ENCODE data around the gene SPAG16.
"Not testable (repeated sequence)": the region's sequence is repeated elsewhere in the genome, so short reads cannot be mapped to it uniquely, and the experiment has no call there.

The SPAG16 gene

GRCh38 chr2:213703406-213704098, 419.3 kb downstream of the SPAG16 start:
- no peak overlapping the region for H3K27ac Mint-ChIP-seq
- no peaks in the 10 kb centered on the region for H3K36me3 Mint-ChIP-seq (ENCODE audit: low read depth)
- no peaks in the 10 kb centered on the region for H3K27me3 Mint-ChIP-seq (ENCODE audit: low read depth)
- H3K9me3 Mint-ChIP-seq: no peaks in the 10 kb centered on the region
- H3K4me1 Mint-ChIP-seq (ENCODE audit: low read depth): no peaks in the 10 kb centered on the region
- no peak overlapping the region for H3K4me3 Mint-ChIP-seq

GRCh38 chr2:213710164-213710563, 425.9 kb downstream of the SPAG16 start:
- H3K4me3 Mint-ChIP-seq: no peak overlapping the region
- H3K36me3 Mint-ChIP-seq (ENCODE audit: low read depth): no peaks in the 10 kb centered on the region
- H3K27me3 Mint-ChIP-seq (ENCODE audit: low read depth): no peaks in the 10 kb centered on the region
- no peak overlapping the region for H3K27ac Mint-ChIP-seq
- H3K9me3 Mint-ChIP-seq: no peaks in the 10 kb centered on the region
- no peaks in the 10 kb centered on the region for H3K4me1 Mint-ChIP-seq (ENCODE audit: low read depth)

DNA sequence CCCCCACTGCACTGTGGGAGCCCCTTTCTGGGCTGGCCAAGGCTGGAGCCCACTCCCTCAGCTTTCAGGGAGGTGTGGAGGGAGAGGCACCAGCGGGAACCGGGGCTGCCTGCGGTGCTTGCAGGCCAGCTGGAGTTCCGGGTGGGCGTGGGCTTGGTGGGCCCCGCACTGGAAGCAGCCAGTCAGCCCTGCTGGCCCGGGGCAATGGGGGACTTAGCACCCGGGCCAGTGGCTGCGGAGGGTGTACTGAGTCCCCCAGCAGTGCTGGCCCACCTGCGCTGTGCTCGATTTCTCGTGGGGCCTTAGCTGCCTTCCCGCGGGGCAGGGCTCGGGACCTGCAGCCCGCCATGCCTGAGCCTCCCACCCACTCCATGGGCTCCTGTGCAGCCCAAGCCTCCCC, 434.1 kb downstream of the SPAG16 start:
- not testable (repeated sequence) for H3K4me3 Mint-ChIP-seq; H3K36me3 Mint-ChIP-seq (ENCODE audit: low read depth); H3K4me1 Mint-ChIP-seq (ENCODE audit: low read depth); H3K27ac Mint-ChIP-seq; H3K27me3 Mint-ChIP-seq (ENCODE audit: low read depth); H3K9me3 Mint-ChIP-seq

DNA sequence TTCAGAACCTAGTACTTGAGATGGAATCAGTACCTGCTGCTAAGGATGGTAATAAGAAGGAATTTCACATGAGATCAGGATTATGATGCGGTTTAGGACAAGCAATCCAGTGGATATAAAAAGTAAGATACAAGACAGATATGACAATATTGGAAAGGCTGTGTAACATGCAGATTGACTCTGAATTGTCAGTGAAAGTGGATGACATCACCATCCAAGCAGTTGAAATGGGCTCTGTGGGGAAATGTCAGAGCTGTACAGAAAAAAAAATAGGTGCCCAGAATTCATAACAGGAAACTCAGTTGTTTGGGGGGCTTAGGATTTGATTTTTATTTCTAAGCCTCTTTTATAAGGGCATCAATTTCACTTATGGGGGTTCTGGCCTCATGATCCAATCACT, 438.3 kb downstream of the SPAG16 start:
- H3K27me3 Mint-ChIP-seq (ENCODE audit: low read depth): no peaks in the 10 kb centered on the region
- no peaks in the 10 kb centered on the region for H3K36me3 Mint-ChIP-seq (ENCODE audit: low read depth)
- no peaks in the 10 kb centered on the region for H3K4me1 Mint-ChIP-seq (ENCODE audit: low read depth)
- no peak overlapping the region for H3K4me3 Mint-ChIP-seq
- no peak overlapping the region for H3K27ac Mint-ChIP-seq
- peaks cover 8% of the 10 kb centered on the region for H3K9me3 Mint-ChIP-seq

- Mint-ChIP-seq H3K4me1 (ENCODE audit: low read depth) (no peaks in the 10 kb centered on the region), H3K36me3 (ENCODE audit: low read depth) (no peaks in the 10 kb centered on the region), H3K4me3 (no peak overlapping the region), H3K27me3 (ENCODE audit: low read depth) (no peaks in the 10 kb centered on the region), H3K9me3 (peaks cover 8% of the 10 kb centered on the region), H3K27ac (no peak overlapping the region)
These were observed 438.8 kb downstream of the SPAG16 start for GRCh38 chr2:213723041-213723560.

DNA sequence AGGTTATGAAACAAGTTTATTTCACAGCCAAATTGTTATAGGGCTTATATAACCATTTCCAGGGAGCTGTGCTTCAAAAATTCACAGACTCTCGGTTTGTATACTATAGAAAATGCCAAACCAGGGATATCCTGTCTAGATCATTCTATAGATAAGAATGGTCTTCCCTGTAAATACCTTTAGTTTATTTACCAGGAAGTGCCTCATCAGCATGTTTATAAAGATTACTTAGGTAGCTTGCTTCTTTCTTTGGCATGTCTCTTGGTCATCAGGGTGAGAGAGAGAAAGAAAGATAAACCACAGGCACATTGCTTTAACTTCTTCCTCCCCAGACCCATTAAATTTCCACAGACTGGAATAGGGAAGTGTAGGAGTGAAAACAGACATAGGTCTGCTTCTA, 439.4 kb downstream of the SPAG16 start:
- peaks cover 8% of the 10 kb centered on the region for H3K9me3 Mint-ChIP-seq
- H3K4me1 Mint-ChIP-seq (ENCODE audit: low read depth): no peaks in the 10 kb centered on the region
- H3K27me3 Mint-ChIP-seq (ENCODE audit: low read depth): no peaks in the 10 kb centered on the region
- H3K36me3 Mint-ChIP-seq (ENCODE audit: low read depth): no peaks in the 10 kb centered on the region
- H3K27ac Mint-ChIP-seq: no peak overlapping the region
- no peak overlapping the region for H3K4me3 Mint-ChIP-seq

DNA sequence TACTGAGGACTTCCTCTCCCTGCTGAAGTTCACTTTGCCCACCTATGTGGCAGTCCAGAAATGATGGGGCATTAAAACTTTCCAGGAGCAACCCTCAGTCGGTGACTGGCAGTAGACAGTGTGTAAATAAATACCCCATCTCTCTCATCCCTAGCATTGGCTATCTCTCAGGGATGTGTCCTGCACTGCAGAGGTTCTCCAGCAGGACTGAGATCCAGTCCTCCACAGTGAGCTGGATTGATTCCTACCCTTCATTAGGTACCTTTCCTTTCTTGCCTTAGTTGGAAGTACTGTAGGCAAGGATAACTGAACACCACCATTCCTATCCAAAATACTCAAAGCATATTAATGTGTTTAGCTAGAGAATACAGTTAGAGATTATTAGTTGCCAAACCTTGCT, 441.8 kb downstream of the SPAG16 start:
- Mint-ChIP-seq H3K36me3 (ENCODE audit: low read depth) (no peaks in the 10 kb centered on the region), H3K4me1 (ENCODE audit: low read depth) (no peaks in the 10 kb centered on the region)

DNA sequence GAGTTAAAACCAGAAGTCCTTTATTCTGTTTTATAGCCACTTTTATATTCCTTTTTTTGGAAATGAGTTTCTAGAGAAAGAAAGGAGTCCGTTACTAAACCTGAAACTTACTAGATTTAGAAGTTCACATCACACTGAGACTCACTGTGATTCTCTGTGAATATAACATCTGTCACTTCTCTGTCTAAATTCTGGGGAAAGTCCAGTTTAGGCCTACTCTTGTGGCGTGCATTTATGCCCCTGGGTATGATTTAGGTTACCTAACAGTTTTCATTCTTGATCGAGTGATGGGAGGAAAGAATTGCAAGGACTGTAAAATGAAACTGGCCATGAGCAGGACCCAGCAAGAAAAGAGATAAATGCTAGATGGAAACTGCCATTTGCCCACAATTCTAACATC, 449.6 kb downstream of the SPAG16 start:
- no peaks in the 10 kb centered on the region for H3K4me1 Mint-ChIP-seq (ENCODE audit: low read depth)
- H3K9me3 Mint-ChIP-seq: no peaks in the 10 kb centered on the region

More for the DNA sequence above, 441.8 kb downstream of the SPAG16 start:
- no peak overlapping the region for H3K4me3 Mint-ChIP-seq
- H3K9me3 Mint-ChIP-seq: no peaks in the 10 kb centered on the region
- H3K27ac Mint-ChIP-seq: no peak overlapping the region
- H3K27me3 Mint-ChIP-seq (ENCODE audit: low read depth): no peaks in the 10 kb centered on the region

GRCh38 chr2:213740453-213740852, 456.2 kb downstream of the SPAG16 start:
- Mint-ChIP-seq H3K4me3 (no peak overlapping the region), H3K27me3 (ENCODE audit: low read depth) (no peaks in the 10 kb centered on the region), H3K36me3 (ENCODE audit: low read depth) (no peaks in the 10 kb centered on the region), H3K9me3 (no peaks in the 10 kb centered on the region), H3K27ac (no peak overlapping the region), H3K4me1 (ENCODE audit: low read depth) (no peaks in the 10 kb centered on the region)

More for the DNA sequence above, 449.6 kb downstream of the SPAG16 start:
- H3K36me3 Mint-ChIP-seq (ENCODE audit: low read depth): no peaks in the 10 kb centered on the region
- no peaks in the 10 kb centered on the region for H3K27me3 Mint-ChIP-seq (ENCODE audit: low read depth)
- H3K27ac Mint-ChIP-seq: no peak overlapping the region
- no peak overlapping the region for H3K4me3 Mint-ChIP-seq

DNA sequence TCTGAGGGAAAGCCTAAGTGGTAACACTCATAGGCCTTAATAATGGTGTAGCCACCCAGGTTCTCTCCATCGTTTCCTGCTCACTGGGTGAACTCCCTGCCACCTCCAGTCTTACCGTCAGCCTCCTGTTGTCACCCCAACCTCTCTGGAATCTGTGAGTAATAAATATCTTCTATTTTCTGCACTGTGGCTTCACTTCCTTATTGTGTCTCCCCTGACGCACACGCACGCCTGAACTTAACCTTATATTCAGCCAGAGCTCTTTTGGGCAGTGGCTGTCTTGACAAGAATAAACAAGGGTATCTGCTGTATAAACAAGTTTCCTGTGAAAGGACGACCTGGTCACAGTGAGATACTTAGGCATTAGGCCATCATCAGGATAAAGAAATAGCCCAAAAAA, 467.2 kb downstream of the SPAG16 start:
- no peaks in the 10 kb centered on the region for H3K27me3 Mint-ChIP-seq (ENCODE audit: low read depth)
- no peaks in the 10 kb centered on the region for H3K36me3 Mint-ChIP-seq (ENCODE audit: low read depth)
- H3K4me1 Mint-ChIP-seq (ENCODE audit: low read depth): no peaks in the 10 kb centered on the region
- H3K27ac Mint-ChIP-seq: no peak overlapping the region
- no peak overlapping the region for H3K4me3 Mint-ChIP-seq
- H3K9me3 Mint-ChIP-seq: no peaks in the 10 kb centered on the region

DNA sequence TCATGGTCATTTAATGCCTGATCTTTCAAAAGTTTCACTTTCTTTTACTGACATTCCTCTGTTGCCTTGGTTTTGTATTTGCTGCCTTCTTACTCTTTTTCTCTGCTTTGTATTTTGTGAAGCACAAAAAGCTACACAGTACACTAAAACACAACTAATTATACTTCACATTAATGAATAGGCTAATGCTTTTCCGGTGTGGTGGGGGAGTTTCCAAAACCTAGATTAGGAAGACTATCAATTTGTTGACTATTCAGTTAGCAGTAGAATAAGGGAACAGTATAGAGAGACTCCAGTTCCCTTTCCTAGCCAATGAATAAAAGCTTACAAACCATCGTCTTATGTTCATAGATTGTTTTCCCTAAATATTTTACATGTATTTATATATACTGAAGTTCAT, 468.3 kb downstream of the SPAG16 start:
- Mint-ChIP-seq H3K36me3 (ENCODE audit: low read depth) (no peaks in the 10 kb centered on the region), H3K9me3 (no peaks in the 10 kb centered on the region), H3K27me3 (ENCODE audit: low read depth) (no peaks in the 10 kb centered on the region), H3K27ac (no peak overlapping the region), H3K4me1 (ENCODE audit: low read depth) (no peaks in the 10 kb centered on the region), H3K4me3 (no peak overlapping the region)

DNA sequence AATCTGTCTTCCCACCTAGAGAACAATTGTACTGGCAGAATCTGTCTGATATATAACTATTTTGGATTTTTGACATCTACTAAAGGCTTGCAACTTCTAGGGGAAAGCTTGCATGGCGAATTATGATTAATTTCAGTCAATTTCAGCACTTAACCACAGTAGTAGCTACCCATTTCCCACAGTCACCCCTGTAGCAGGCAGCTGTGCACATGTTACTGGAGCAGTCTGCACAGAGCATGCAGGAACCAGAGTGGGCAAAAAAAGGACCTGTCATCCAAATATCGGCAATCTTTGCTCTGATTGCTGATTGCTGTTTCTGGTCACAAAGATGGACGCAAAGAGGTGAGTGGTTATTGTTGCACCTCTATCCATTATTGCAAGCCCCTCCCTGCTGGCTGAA, 473.3 kb downstream of the SPAG16 start:
- Mint-ChIP-seq H3K4me1 (ENCODE audit: low read depth) (no peaks in the 10 kb centered on the region), H3K9me3 (no peaks in the 10 kb centered on the region), H3K27ac (no peak overlapping the region), H3K27me3 (ENCODE audit: low read depth) (no peaks in the 10 kb centered on the region), H3K36me3 (ENCODE audit: low read depth) (no peaks in the 10 kb centered on the region), H3K4me3 (no peak overlapping the region)

GRCh38 chr2:213763354-213763753, 479.1 kb downstream of the SPAG16 start:
- H3K9me3 Mint-ChIP-seq: no peaks in the 10 kb centered on the region
- H3K27me3 Mint-ChIP-seq (ENCODE audit: low read depth): no peaks in the 10 kb centered on the region
- H3K4me1 Mint-ChIP-seq (ENCODE audit: low read depth): peaks cover 2% of the 10 kb centered on the region
- H3K27ac Mint-ChIP-seq: no peak overlapping the region
- H3K36me3 Mint-ChIP-seq (ENCODE audit: low read depth): no peaks in the 10 kb centered on the region
- no peak overlapping the region for H3K4me3 Mint-ChIP-seq

DNA sequence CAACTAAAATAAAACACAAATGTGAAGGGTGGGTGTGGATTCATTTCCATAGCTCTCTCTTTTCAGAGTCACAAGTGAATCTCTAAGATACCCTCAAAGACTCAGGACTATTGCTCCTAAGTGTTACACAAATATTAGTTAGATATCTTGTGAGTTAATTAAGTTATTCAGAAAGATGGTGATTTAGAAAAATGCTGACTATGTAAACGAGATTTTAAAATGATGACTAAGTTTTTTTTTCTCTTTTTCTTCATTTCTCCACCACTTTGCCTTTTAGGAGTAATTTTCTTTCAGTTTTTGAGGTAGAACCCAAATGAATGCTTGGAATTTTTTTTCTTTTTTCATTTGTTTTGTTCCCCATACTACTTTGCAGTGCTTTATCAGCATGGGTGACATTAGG, 479.7 kb downstream of the SPAG16 start:
- Mint-ChIP-seq H3K4me1 (ENCODE audit: low read depth) (peaks cover 2% of the 10 kb centered on the region), H3K27me3 (ENCODE audit: low read depth) (no peaks in the 10 kb centered on the region), H3K4me3 (no peak overlapping the region), H3K36me3 (ENCODE audit: low read depth) (no peaks in the 10 kb centered on the region), H3K9me3 (no peaks in the 10 kb centered on the region), H3K27ac (no peak overlapping the region)

DNA sequence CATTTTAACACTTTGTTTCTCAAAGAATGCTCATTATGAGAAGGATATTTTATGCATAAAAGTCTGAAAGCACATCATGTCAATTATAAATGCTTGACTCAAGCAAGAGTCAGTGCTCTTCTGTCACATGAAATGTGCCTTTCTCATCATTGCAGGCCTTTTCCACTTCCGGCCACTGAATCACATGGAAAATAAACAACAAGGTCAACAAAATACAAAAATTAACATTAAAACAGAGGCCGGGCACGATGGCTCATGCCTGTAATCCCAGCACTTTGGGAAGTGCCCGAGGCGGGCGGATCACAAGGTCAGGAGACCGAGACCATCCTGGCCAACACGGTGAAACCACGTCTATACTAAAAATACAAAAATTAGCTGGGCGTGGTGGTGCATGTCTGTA, 480.6 kb downstream of the SPAG16 start:
- Mint-ChIP-seq H3K36me3 (ENCODE audit: low read depth) (no peaks in the 10 kb centered on the region), H3K4me1 (ENCODE audit: low read depth) (peaks cover 2% of the 10 kb centered on the region), H3K4me3 (no peak overlapping the region)

GRCh38 chr2:213766062-213766461, 481.8 kb downstream of the SPAG16 start:
- H3K27ac Mint-ChIP-seq: no peak overlapping the region
- no peak overlapping the region for H3K4me3 Mint-ChIP-seq
- peaks cover 2% of the 10 kb centered on the region for H3K4me1 Mint-ChIP-seq (ENCODE audit: low read depth)
- no peaks in the 10 kb centered on the region for H3K27me3 Mint-ChIP-seq (ENCODE audit: low read depth)
- H3K9me3 Mint-ChIP-seq: no peaks in the 10 kb centered on the region
- no peaks in the 10 kb centered on the region for H3K36me3 Mint-ChIP-seq (ENCODE audit: low read depth)

More for the DNA sequence above, 480.6 kb downstream of the SPAG16 start:
- Mint-ChIP-seq H3K27me3 (ENCODE audit: low read depth) (no peaks in the 10 kb centered on the region), H3K27ac (no peak overlapping the region), H3K9me3 (no peaks in the 10 kb centered on the region)
